ENCODE measurements around the gene IQCE.

DNA sequence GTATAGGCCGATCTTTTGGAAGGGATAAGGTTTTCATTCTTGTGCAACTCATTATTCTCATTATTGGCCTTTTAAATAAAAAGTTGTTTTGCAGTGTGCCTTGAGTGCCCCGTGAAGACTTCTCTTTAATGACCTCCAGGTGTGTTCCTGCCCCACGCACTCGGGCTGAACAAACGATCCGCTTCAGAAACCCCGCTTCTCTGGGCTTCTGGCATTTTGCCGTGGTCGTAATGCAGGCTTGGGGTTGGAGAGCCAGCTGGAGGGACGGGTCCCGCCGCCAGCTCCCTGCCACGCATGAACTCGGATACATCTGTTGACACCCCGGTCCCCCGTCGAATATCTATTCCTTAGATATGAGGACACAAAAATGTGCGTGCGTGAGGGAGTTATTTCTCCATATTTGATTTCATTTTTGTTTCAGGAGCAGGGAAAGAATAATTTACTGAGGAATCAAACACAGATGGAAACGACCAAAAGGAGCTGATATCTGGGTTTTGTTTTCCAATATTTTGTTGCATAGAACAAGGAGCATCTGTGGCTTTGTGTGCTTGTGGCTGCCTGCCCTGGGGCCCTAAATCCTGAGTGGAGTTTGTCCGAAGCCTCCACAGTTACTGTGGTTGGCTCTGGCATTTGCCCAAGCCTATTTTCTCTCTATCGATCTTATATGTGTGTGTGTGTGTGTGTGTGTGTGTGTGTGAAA lies 56.0 kb downstream of the IQCE start:
- TF ChIP-seq, protein P1, sequence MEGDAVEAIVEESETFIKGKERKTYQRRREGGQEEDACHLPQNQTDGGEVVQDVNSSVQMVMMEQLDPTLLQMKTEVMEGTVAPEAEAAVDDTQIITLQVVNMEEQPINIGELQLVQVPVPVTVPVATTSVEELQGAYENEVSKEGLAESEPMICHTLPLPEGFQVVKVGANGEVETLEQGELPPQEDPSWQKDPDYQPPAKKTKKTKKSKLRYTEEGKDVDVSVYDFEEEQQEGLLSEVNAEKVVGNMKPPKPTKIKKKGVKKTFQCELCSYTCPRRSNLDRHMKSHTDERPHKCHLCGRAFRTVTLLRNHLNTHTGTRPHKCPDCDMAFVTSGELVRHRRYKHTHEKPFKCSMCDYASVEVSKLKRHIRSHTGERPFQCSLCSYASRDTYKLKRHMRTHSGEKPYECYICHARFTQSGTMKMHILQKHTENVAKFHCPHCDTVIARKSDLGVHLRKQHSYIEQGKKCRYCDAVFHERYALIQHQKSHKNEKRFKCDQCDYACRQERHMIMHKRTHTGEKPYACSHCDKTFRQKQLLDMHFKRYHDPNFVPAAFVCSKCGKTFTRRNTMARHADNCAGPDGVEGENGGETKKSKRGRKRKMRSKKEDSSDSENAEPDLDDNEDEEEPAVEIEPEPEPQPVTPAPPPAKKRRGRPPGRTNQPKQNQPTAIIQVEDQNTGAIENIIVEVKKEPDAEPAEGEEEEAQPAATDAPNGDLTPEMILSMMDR (IDR thresholded peaks at IDR 0.05; ENCODE audit: low read depth, low read length, poor library complexity, severe bottlenecking), result no peak
- no peak for TF ChIP-seq EZH2phosphoT487 (IDR thresholded peaks at IDR 0.05; ENCODE audit: borderline replicate concordance, low read length)

All from DOHH2 (cell line).